Tibial artery (tissue), 4 donors: ENCODE data around the gene AMOTL1.

Experiments
- DNase-seq, 2 donors: peaks; one replicate each; pipeline ENCODE4 v3.0.0-alpha.2; 2019
- H3K27ac ChIP-seq, 2 donors: fragments of 200-600 bp; sonication (generic) in 1 of 2; 1 replicate in 1 of 2; 2 replicates in 1 of 2; pipeline ENCODE4 v1.5.1; 2018 to 2019; ENCODE audit warnings: mild to moderate bottlenecking in 1 of 2
- H3K27me3 ChIP-seq, 2 donors: fragments of 200-600 bp; sonication (generic) in 1 of 2; one replicate each; pipeline versions ENCODE4 v1.5.1 to v1.6.0; 2016 to 2019
- H3K36me3 ChIP-seq, 3 donors: fragments of 200-600 bp; sonication (generic) in 2 of 3; one replicate each; pipeline ENCODE4 v1.5.1; 2016 to 2019; ENCODE audit warnings: mild to moderate bottlenecking in 2 of 3
- H3K4me1 ChIP-seq, 4 donors: fragments of 200-600 bp; sonication (generic) in 2 of 4; 1 replicate in 3 of 4; 2 replicates in 1 of 4; pipeline ENCODE4 v1.5.1; 2016 to 2019
- H3K4me3 ChIP-seq, 2 donors: fragments of 200-600 bp; sonication (generic) in 1 of 2; 1 replicate in 1 of 2; 2 replicates in 1 of 2; pipeline ENCODE4 v1.5.1; 2018 to 2019; ENCODE audit warnings: mild to moderate bottlenecking in 2 of 2
- H3K9me3 ChIP-seq, 3 donors: fragments of 200-600 bp; sonication (generic) in 1 of 3; one replicate each; pipeline ENCODE4 v1.5.1; 2016 to 2019
- intact Hi-C: fragments of 100-400 bp; cut with DNase I; formaldehyde crosslinking; loops from one replicate; pipeline ENCODE4 v1.15.0; 2023; ENCODE audit warnings: low total_unique reads
- TF ChIP-seq, protein P1 (sequence below), 2 experiments: fragments of 200-600 bp in 1 of 2; fragments of 450-650 bp in 1 of 2; IDR thresholded peaks; one replicate each; pipeline ENCODE4 v1.5.1; 2017 to 2019; ENCODE audit warnings: antibody characterized with exemption in 2 of 2, mild to moderate bottlenecking in 1 of 2, moderate library complexity in 1 of 2

AMOTL1 gene

DNA sequence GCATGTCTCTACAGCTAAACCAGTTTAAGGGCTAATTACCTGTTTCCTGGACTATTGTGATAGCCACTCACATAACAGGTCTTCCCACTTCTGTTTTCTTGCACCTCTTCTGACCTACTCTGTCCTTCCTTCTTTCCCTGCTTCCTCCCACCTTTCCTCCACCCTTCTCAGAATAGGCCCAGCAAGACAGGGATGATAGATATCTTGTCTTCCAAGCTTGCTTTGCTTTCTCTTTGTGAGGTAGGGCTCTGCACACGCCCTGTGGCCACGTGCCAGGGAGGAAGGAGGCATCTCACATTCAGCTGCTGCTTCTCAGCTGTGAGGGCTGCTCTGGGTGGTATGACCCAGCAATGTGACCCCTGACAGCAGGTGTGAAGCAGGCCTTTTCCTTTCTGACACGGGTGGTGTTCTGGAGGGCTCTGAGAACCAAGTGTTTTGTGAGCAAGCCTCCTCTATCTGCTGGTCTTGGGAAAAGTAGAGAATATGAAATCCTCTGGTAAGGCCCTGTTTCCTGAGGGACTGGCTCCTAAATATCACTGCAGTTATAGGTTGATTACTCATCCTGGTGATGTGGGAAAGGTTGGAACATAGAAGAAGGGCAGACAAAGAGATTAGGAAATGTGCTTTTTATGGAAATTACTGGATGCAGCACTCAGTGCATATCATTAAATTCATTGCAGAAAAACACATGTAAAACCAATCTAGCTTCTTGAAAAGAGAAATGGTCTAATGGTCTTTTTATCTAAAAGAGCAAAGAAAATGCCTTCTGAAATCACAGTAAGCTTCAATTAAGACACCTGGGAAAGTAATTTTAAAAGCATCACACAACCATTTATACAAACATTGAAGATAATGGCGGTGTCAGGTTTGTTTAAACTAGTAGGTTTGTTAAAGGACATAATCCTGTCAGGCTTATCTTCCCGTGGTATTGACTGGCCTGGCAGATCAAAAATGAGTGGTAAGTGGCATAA, 8.5 kb downstream of the AMOTL1 start:
- Histone ChIP-seq H3K9me3 (no peaks in the 10 kb centered on the region), H3K4me3 (no peak overlapping the region), H3K27me3 (no peaks in the 10 kb centered on the region), H3K36me3 (no peaks in the 10 kb centered on the region), H3K27ac (no peak overlapping the region), H3K4me1 (peaks cover 0 to 75% (median 21%) of the 10 kb centered on the region in 4 donors)
- DNase-seq: no peak
- intact Hi-C loops: no loop called here
- TF ChIP-seq, protein P1, sequence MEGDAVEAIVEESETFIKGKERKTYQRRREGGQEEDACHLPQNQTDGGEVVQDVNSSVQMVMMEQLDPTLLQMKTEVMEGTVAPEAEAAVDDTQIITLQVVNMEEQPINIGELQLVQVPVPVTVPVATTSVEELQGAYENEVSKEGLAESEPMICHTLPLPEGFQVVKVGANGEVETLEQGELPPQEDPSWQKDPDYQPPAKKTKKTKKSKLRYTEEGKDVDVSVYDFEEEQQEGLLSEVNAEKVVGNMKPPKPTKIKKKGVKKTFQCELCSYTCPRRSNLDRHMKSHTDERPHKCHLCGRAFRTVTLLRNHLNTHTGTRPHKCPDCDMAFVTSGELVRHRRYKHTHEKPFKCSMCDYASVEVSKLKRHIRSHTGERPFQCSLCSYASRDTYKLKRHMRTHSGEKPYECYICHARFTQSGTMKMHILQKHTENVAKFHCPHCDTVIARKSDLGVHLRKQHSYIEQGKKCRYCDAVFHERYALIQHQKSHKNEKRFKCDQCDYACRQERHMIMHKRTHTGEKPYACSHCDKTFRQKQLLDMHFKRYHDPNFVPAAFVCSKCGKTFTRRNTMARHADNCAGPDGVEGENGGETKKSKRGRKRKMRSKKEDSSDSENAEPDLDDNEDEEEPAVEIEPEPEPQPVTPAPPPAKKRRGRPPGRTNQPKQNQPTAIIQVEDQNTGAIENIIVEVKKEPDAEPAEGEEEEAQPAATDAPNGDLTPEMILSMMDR (IDR thresholded peaks at IDR 0.05): no peak

DNA sequence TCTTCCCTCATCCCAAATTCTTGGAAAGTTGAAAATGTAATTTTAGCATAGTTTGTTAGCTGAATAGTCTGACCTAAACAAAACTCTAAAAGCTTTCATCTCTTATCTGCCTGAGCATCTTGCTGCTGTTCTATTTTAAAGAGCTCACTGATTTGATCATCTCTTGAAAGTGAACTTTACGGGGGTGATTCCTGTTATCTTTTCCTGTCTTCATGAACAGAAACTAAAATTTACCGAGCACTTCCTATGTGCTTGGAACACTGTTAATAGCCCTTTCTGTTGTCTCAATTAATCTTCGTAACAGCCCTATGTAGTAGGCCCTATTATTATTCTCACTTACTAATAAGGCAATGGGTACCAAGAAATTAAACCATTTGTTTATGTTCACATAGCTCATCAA, 12.3 kb downstream of the AMOTL1 start:
- TF ChIP-seq, protein P1 (IDR thresholded peaks at IDR 0.05): no peak
- Histone ChIP-seq H3K27ac (no peak overlapping the region), H3K27me3 (no peaks in the 10 kb centered on the region), H3K36me3 (no peaks in the 10 kb centered on the region), H3K4me3 (no peak overlapping the region), H3K4me1 (peaks cover 0 to 83% (median 29%) of the 10 kb centered on the region in 4 donors), H3K9me3 (no peaks in the 10 kb centered on the region)
- intact Hi-C loops: no loop called here
- DNase-seq: no peak

DNA sequence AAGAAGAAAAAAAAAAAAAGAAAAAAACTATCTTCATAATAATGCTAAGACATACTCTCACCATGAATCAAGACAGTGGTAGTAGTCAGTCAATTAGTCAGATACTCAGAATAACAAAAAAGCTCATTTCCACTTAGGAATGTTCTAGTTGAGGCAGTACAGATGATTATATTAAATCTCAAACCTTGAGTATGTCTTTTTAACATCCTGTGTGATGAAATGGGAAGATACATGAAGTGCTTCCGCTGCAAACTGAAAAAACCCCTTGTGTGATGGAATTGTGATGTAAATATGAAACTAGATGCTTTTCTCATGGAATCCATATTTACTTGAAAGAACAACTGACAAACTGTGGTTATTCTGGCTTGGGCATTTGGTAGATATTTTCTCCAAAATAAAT, 13.7 kb downstream of the AMOTL1 start:
- peaks cover 0 to 88% (median 25%) of the 10 kb centered on the region in 4 donors for H3K4me1 ChIP-seq
- no peaks in the 10 kb centered on the region for H3K9me3 ChIP-seq
- TF ChIP-seq, protein P1 (IDR thresholded peaks at IDR 0.05): no peak
- no peak for DNase-seq
- intact Hi-C loops: no loop called here
- no peaks in the 10 kb centered on the region for H3K27me3 ChIP-seq
- H3K36me3 ChIP-seq: no peaks in the 10 kb centered on the region
- H3K4me3 ChIP-seq: no peak overlapping the region
- no peak overlapping the region for H3K27ac ChIP-seq

DNA sequence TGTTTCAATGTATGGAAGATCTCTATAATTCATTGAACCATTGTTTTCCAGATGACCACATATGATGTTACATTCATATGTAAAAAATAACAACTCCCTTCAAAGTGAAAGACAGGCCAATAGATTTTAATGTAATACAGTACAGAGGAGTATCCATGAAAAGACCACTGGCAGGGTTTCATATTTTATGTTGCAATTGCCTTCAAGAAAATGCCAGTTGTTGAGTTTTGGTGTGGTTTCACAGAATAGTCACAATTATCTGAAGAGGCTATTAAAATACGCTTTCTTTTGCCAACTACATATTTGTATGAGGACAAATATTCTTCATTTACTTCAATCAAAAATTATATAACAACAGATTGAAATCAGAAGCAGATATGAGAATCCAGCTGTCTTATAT, 14.3 kb downstream of the AMOTL1 start:
- intact Hi-C loops: no loop called here

DNA sequence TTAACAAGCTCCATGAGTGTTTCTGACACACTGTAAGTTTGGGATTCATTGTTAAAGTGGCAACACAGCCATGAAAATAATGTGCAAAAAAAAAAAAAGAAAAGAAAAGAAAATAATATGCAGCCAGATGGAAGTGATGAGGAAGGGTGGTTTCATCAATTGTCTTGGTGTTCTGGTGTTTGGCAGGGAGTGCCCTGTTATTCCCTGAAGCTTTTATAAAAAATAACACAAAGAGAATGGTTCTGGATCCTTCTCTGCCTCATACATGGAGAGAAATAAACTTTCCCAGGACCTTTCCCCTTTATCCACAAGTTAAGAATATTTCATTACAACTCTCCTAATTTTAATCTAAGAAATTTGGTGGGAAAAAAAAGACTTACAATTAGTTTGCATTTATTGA, 16.7 kb downstream of the AMOTL1 start:
- no peak overlapping the region for H3K27ac ChIP-seq
- no peaks in the 10 kb centered on the region for H3K27me3 ChIP-seq
- peaks cover 0 to 95% (median 38%) of the 10 kb centered on the region in 4 donors for H3K4me1 ChIP-seq
- H3K9me3 ChIP-seq: no peaks in the 10 kb centered on the region
- intact Hi-C loops: no loop called here
- TF ChIP-seq, protein P1 (IDR thresholded peaks at IDR 0.05): no peak
- no peak overlapping the region for H3K4me3 ChIP-seq
- no peaks in the 10 kb centered on the region for H3K36me3 ChIP-seq
- no peak for DNase-seq

More for the DNA sequence above, 14.3 kb downstream of the AMOTL1 start:
- Histone ChIP-seq H3K4me1 (peaks cover 0 to 86% (median 24%) of the 10 kb centered on the region in 4 donors), H3K27ac (no peak overlapping the region), H3K27me3 (no peaks in the 10 kb centered on the region), H3K36me3 (no peaks in the 10 kb centered on the region), H3K9me3 (no peaks in the 10 kb centered on the region), H3K4me3 (no peak overlapping the region)
- TF ChIP-seq, protein P1 (IDR thresholded peaks at IDR 0.05): no peak
- no peak for DNase-seq
